A673 (cell line): Measurements from ENCODE around the gene NEU4.

Experiments
- CTCF ChIP-seq: fragments of 300-800, 200-600 bp; sonication (generic); conservative IDR thresholded peaks from 2 replicates; pipeline ENCODE4 v1.5.1; 2017; ENCODE audit warnings: low read depth, mild to moderate bottlenecking, antibody characterized with exemption, low read length, moderate library complexity, mixed read lengths
- EZH2 ChIP-seq: fragments of 200-600 bp; sonication (generic); IDR thresholded peaks from 2 replicates; pipeline ENCODE4 v1.6.1; 2017; ENCODE audit warnings: borderline replicate concordance, low read depth, mild to moderate bottlenecking, mixed read lengths, antibody characterized with exemption, low read length; ENCODE audit not compliant: poor library complexity, severe bottlenecking

GRCh38 chr2:241809383-241810306, 652 bp downstream of the NEU4 start:
- no peak for TF ChIP-seq CTCF
- TF ChIP-seq EZH2: no peak
